ENCODE results near the gene ALDOA.
"Not testable (repeated sequence)": the region's sequence is repeated elsewhere in the genome, so short reads cannot be mapped to it uniquely, and the experiment has no call there.

ALDOA gene

GRCh38 chr16:30065102-30065942 is at the start of gene ALDOA:
TSS of gene ALDOA (plus strand) at chr16:30065760. CDS start at chr16:30066898, 1,138 bp downstream.
- DNase-seq: peak; percentile 95

GRCh38 chr16:30016555-30017276 is 48.8 kb upstream of the ALDOA start:
- DNase-seq: no peak

GRCh38 chr16:30017277-30017656 is 48.3 kb upstream of the ALDOA start:
- no peak for DNase-seq

- DNase-seq: not testable (repeated sequence)
Measured at GRCh38 chr16:30017937-30018336, 47.6 kb upstream of the ALDOA start.

GRCh38 chr16:30018731-30019158 is 46.8 kb upstream of the ALDOA start:
- DNase-seq: no peak

- DNase-seq: no peak
Measured at GRCh38 chr16:30022887-30023286, 42.7 kb upstream of the ALDOA start, which contains the start of gene C16orf92. TSS of gene C16orf92 (plus strand) at chr16:30023198. CDS start at chr16:30023341, 143 bp downstream.

GRCh38 chr16:30023586-30023985 is 42.0 kb upstream of the ALDOA start:
- no peak for DNase-seq

GRCh38 chr16:30024451-30024850 is 41.1 kb upstream of the ALDOA start:
- no peak for DNase-seq

GRCh38 chr16:30025156-30025555 is 40.4 kb upstream of the ALDOA start:
- DNase-seq: no peak

- no peak for DNase-seq
Measured at GRCh38 chr16:30025574-30025973, 40.0 kb upstream of the ALDOA start.

- no peak for DNase-seq
Measured at GRCh38 chr16:30026449-30026848, 39.1 kb upstream of the ALDOA start.

GRCh38 chr16:30027588-30028437 is 37.7 kb upstream of the ALDOA start:
- no peak for DNase-seq

- DNase-seq: no peak
Measured at GRCh38 chr16:30028438-30029076, 37.0 kb upstream of the ALDOA start.

GRCh38 chr16:30030011-30030685 is 35.4 kb upstream of the ALDOA start:
- DNase-seq: no peak

- no peak for DNase-seq
Measured at GRCh38 chr16:30030841-30031413, 34.6 kb upstream of the ALDOA start, which contains the start of gene TLCD3B. TSS of gene TLCD3B (minus strand) at chr16:30031271. CDS start at chr16:30030527, 744 bp downstream.

GRCh38 chr16:30031477-30031918 is 34.1 kb upstream of the ALDOA start:
- no peak for DNase-seq

GRCh38 chr16:30032083-30032819 is 33.3 kb upstream of the ALDOA start:
- DNase-seq: peak; percentile 53

GRCh38 chr16:30033270-30033669 is 32.3 kb upstream of the ALDOA start:
- no peak for DNase-seq

- no peak for DNase-seq
Measured at GRCh38 chr16:30040221-30040620, 25.3 kb upstream of the ALDOA start.

- DNase-seq: not testable (repeated sequence)
Measured at GRCh38 chr16:30040690-30041089, 24.9 kb upstream of the ALDOA start.

GRCh38 chr16:30041841-30042240 is 23.7 kb upstream of the ALDOA start:
- no peak for DNase-seq

Data from CD4-positive, alpha-beta T cell treated with Interferon gamma for 1 hour (primary cell).